Measurements from ENCODE around the gene ZBTB2. TPM values are rescaled to one million over a fixed set of nuclear protein-coding genes. Genes with fewer than 3 reads are reported as not detected.

The ZBTB2 gene
- total RNA-seq, 3 donors from 2014 or later (not counting 1 experiment from before 2014, with no cell fraction given): 27.4 to 36.9 (median 29.9) TPM

DNA sequence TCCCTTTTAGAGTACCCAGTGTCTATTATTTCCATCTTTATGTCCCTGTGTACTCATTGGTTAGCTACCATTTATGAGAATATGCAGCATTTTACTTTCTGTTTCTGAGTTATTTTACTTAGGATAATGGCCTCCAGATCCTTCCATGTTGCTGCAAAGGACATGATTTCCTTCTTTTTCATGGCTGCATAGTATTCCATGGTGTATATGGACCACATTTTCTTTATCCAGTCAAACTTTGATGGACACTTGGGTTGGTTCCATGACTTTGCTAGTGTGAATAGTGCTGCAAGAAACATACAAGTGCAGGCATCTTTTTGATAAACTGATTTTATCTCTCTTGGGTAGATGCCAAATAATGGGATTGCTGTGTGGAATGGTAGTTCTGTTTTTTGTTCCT is 55.4 kb downstream of the ZBTB2 start:
- Mint-ChIP-seq H3K4me3 (no peak overlapping the region), H3K36me3 (no peaks in the 10 kb centered on the region), H3K27ac (no peak overlapping the region), H3K4me1 (peaks cover 5% of the 10 kb centered on the region in 2 donors), H3K27me3 (ENCODE audit: low read depth in 2 of 2) (peaks cover 0 to 2% of the 10 kb centered on the region in 2 donors), H3K9me3 (no peaks in the 10 kb centered on the region)
- H3K27me3 ChIP-seq (ENCODE audit: control insufficient read depth, insufficient read depth, low read length): no peaks in the 10 kb centered on the region
- no peak for DNase-seq
- H3K36me3 ChIP-seq (ENCODE audit: control insufficient read depth, insufficient read depth, low read length): no peaks in the 10 kb centered on the region
- no peak for ATAC-seq
- H3K27ac ChIP-seq (ENCODE audit: low read length): no peak overlapping the region
- H3K9me3 ChIP-seq (ENCODE audit: control insufficient read depth, insufficient read depth, low read length): no peaks in the 10 kb centered on the region
- peaks cover 2% of the 10 kb centered on the region for H3K4me1 ChIP-seq (ENCODE audit: control insufficient read depth, insufficient read depth, low read length)
- TF ChIP-seq, protein P1, sequence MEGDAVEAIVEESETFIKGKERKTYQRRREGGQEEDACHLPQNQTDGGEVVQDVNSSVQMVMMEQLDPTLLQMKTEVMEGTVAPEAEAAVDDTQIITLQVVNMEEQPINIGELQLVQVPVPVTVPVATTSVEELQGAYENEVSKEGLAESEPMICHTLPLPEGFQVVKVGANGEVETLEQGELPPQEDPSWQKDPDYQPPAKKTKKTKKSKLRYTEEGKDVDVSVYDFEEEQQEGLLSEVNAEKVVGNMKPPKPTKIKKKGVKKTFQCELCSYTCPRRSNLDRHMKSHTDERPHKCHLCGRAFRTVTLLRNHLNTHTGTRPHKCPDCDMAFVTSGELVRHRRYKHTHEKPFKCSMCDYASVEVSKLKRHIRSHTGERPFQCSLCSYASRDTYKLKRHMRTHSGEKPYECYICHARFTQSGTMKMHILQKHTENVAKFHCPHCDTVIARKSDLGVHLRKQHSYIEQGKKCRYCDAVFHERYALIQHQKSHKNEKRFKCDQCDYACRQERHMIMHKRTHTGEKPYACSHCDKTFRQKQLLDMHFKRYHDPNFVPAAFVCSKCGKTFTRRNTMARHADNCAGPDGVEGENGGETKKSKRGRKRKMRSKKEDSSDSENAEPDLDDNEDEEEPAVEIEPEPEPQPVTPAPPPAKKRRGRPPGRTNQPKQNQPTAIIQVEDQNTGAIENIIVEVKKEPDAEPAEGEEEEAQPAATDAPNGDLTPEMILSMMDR (IDR thresholded peaks at IDR 0.05): no peak
- H3K4me3 ChIP-seq (ENCODE audit: low read length): no peak overlapping the region
- intact Hi-C loops (cut with micrococcal nuclease): loop anchor here (2.0 kb wide), 1 partner anchor 321 kb away; no protein-coding TSS in a partner anchor

DNA sequence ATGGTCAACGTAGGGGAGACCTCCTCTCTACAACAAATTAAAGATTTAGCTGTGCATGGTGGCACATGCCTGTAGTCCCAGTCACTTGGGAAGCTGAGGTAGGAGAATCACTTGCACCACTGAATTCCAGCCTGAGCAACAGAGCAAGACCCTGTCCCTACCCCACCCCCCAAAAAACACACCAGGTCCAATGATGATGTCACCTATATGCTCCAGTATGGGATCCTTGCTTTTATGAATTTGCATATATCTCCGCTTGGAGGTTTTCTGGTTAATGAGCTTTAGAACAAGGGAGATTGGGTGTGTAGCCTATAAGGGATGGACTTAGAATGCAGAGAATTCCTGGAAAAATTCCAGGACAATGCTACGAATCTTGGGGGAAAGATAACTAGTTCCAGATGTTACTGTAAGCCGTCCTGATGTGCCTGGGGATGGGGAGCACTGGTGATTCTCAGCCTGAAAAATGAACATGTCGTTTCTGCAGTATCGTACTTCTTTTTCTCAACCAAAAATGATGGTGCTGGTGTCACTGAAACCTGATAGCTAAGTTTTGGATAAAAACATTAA is 61.1 kb downstream of the ZBTB2 start:
- H3K9me3 ChIP-seq (ENCODE audit: control insufficient read depth, insufficient read depth, low read length): no peaks in the 10 kb centered on the region
- Mint-ChIP-seq H3K4me1 (peaks cover 14 to 15% of the 10 kb centered on the region in 2 donors), H3K27ac (no peak overlapping the region), H3K4me3 (no peak overlapping the region), H3K9me3 (no peaks in the 10 kb centered on the region), H3K27me3 (ENCODE audit: low read depth in 2 of 2) (peaks cover 18 to 20% of the 10 kb centered on the region in 2 donors), H3K36me3 (no peaks in the 10 kb centered on the region)
- ATAC-seq (no peak), DNase-seq (no peak)
- no peak overlapping the region for H3K27ac ChIP-seq (ENCODE audit: low read length)
- peaks cover 13% of the 10 kb centered on the region for H3K27me3 ChIP-seq (ENCODE audit: control insufficient read depth, insufficient read depth, low read length)
- H3K4me3 ChIP-seq (ENCODE audit: low read length): no peak overlapping the region
- TF ChIP-seq, protein P1 (IDR thresholded peaks at IDR 0.05): no peak
- 84% methylated on average over 5 of the region's 6 CpGs for WGBS (ENCODE audit: insufficient coverage)
- H3K36me3 ChIP-seq (ENCODE audit: control insufficient read depth, insufficient read depth, low read length): no peaks in the 10 kb centered on the region
- intact Hi-C loops (cut with micrococcal nuclease): no loop called here
- peaks cover 10% of the 10 kb centered on the region for H3K4me1 ChIP-seq (ENCODE audit: control insufficient read depth, insufficient read depth, low read length)

DNA sequence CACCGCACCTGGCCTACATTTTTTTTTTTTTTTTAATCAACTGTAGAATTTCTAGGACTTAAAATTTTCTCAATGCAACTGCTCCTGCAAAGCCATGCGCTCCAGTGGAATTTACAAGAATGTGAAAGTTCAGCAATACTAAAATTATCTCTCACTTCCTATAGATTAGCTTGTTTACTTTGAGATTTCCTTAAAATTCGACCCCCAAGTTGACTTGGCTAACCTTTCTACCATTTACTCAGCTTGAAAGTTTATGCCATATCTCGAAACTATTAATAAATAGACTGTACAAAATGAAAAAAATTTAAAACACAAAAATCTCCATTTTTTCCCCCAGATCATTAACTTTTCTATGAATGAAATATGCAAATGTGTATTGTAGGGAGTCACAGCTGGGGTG is 64.3 kb downstream of the ZBTB2 start:
- WGBS (ENCODE audit: insufficient coverage): 100% methylated on average over 2 of the region's 4 CpGs
- H3K9me3 Mint-ChIP-seq: no peaks in the 10 kb centered on the region
- TF ChIP-seq, protein P1 (IDR thresholded peaks at IDR 0.05): no peak
- Histone ChIP-seq H3K9me3 (ENCODE audit: control insufficient read depth, insufficient read depth, low read length) (no peaks in the 10 kb centered on the region), H3K4me1 (ENCODE audit: control insufficient read depth, insufficient read depth, low read length) (peaks cover 17% of the 10 kb centered on the region), H3K27ac (ENCODE audit: low read length) (no peak overlapping the region), H3K27me3 (ENCODE audit: control insufficient read depth, insufficient read depth, low read length) (peaks cover 23% of the 10 kb centered on the region), H3K36me3 (ENCODE audit: control insufficient read depth, insufficient read depth, low read length) (no peaks in the 10 kb centered on the region), H3K4me3 (ENCODE audit: low read length) (no peak overlapping the region)
- no peak overlapping the region for H3K27ac Mint-ChIP-seq
- intact Hi-C loops (cut with micrococcal nuclease): no loop called here
- H3K27me3 Mint-ChIP-seq (ENCODE audit: low read depth in 2 of 2): peaks cover 33% of the 10 kb centered on the region in 2 donors
- ATAC-seq (no peak), DNase-seq (no peak)
- peaks cover 23 to 27% of the 10 kb centered on the region in 2 donors for H3K4me1 Mint-ChIP-seq
- H3K36me3 Mint-ChIP-seq: no peaks in the 10 kb centered on the region
- no peak overlapping the region for H3K4me3 Mint-ChIP-seq
